Adrenal gland (tissue), 5 donors: ENCODE measurements around the gene ZBTB4.

Experiments used
- POLR2A ChIP-seq, 2 donors: fragments of 450-650 bp; IDR thresholded peaks; one replicate each; pipeline ENCODE4 v1.6.1; 2017; ENCODE audit warnings: antibody characterized with exemption in 2 of 2, mild to moderate bottlenecking in 2 of 2, moderate library complexity in 1 of 2
- TF ChIP-seq, protein P1 (sequence below), 6 experiments: fragments of 450-650 bp in 4 of 6; fragments of 200-600 bp in 2 of 6; sonication (generic) in 1 of 6; IDR thresholded peaks; 1 replicate in 5 of 6; 2 replicates in 1 of 6; pipeline versions ENCODE4 v1.5.1 to v1.8.0; 2016 to 2021; ENCODE audit warnings: antibody characterized with exemption in 6 of 6, mild to moderate bottlenecking in 2 of 6, moderate library complexity in 1 of 6
- donor health status: DM: no; HTN: no; CAD: no.

DNA sequence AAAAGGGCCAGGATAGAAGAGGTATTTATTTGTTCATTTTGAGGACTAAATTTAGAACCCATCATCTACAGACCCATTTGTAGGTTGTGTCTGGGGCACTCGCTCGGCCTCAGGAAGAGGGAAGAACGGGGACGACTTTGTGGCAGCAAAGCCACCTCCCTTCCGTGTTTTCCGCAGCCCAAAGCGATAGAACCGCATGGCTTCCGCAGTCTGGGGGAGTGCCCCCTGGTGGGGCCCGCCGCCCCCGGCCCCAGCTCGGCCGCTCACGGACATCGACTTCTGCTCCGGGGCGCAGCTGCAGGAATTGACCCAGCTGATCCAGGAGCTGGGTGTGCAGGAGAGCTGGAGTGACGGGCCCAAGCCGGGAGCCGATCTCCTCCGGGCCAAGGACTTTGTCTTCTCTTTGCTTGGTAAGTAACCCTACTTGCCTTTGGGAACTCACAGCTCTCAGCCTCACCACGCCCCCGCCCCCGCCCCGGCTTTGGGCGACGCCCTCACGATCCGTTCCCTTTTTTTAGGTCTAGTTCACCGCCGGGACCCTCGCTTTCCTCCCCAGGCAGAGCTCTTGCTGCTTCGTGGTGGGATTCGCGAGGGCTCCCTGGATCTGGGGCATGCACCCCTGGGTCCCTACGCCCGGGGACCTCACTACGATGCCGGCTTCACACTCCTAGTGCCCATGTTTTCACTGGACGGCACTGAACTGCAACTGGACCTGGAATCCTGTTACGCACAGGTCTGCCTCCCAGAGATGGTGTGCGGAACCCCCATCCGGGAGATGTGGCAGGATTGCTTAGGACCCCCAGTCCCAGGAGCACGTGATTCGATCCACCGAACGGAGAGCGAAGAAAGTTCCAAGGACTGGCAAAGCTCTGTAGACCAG, 43.5 kb downstream of the ZBTB4 start:
- TF ChIP-seq, protein P1, sequence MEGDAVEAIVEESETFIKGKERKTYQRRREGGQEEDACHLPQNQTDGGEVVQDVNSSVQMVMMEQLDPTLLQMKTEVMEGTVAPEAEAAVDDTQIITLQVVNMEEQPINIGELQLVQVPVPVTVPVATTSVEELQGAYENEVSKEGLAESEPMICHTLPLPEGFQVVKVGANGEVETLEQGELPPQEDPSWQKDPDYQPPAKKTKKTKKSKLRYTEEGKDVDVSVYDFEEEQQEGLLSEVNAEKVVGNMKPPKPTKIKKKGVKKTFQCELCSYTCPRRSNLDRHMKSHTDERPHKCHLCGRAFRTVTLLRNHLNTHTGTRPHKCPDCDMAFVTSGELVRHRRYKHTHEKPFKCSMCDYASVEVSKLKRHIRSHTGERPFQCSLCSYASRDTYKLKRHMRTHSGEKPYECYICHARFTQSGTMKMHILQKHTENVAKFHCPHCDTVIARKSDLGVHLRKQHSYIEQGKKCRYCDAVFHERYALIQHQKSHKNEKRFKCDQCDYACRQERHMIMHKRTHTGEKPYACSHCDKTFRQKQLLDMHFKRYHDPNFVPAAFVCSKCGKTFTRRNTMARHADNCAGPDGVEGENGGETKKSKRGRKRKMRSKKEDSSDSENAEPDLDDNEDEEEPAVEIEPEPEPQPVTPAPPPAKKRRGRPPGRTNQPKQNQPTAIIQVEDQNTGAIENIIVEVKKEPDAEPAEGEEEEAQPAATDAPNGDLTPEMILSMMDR (IDR thresholded peaks at IDR 0.05), result peak in 1 of 6 experiments; percentile 19
- peak in 1 of 2 donors; percentile 53 for TF ChIP-seq POLR2A (IDR thresholded peaks at IDR 0.05)
